Activated gamma-delta T cell treated with anti-CD3 and anti-CD28 coated beads, Interleukin-2, amount 50 U/mL, for 16 hours (primary cell): ENCODE measurements around the gene ANKRD33.

Source experiments
- DNase-seq: peaks from one replicate; pipeline ENCODE4 v3.0.0-alpha.2; 2020; ENCODE audit warnings: low read depth

Gene ANKRD33

GRCh38 chr12:51921017-51921725, 33.3 kb downstream of the ANKRD33 start:
- no peak for DNase-seq

- DNase-seq, result no peak
Observed at GRCh38 chr12:51922146-51922545, 34.2 kb downstream of the ANKRD33 start.

GRCh38 chr12:51922762-51923505, 35.0 kb downstream of the ANKRD33 start:
- no peak for DNase-seq

GRCh38 chr12:51923506-51924365, 35.8 kb downstream of the ANKRD33 start:
- DNase-seq, result peak; percentile 24

- DNase-seq, result no peak
Observed at GRCh38 chr12:51924551-51925319, 36.8 kb downstream of the ANKRD33 start.

GRCh38 chr12:51925346-51926063, 37.6 kb downstream of the ANKRD33 start:
- DNase-seq, result no peak

GRCh38 chr12:51926064-51926632, 38.2 kb downstream of the ANKRD33 start:
- no peak for DNase-seq

- DNase-seq, result peak; percentile 17
Observed at GRCh38 chr12:51926718-51927117, 38.8 kb downstream of the ANKRD33 start.

- no peak for DNase-seq
Observed at GRCh38 chr12:51932218-51933076, 44.5 kb downstream of the ANKRD33 start.

- no peak for DNase-seq
Observed at GRCh38 chr12:51934080-51934479, 46.2 kb downstream of the ANKRD33 start.

GRCh38 chr12:51937926-51938325, 50.0 kb downstream of the ANKRD33 start:
- no peak for DNase-seq

GRCh38 chr12:51938726-51939125, 50.8 kb downstream of the ANKRD33 start:
- no peak for DNase-seq

GRCh38 chr12:51941011-51941581, 53.2 kb downstream of the ANKRD33 start:
- DNase-seq, result no peak
